GM21381 (cell line): ENCODE results near the gene SOD1.

Source experiments
- ATAC-seq: cut with Tn5 transposase; IDR thresholded peaks from one replicate; pipeline ENCODE4 v1.9.1; 2021; ENCODE audit warnings: mild to moderate bottlenecking, moderate library complexity; ENCODE audit not compliant: unreplicated experiment

Gene SOD1

GRCh38 chr21:31678478-31678877 lies 19.0 kb downstream of the SOD1 start:
- no peak for ATAC-seq

GRCh38 chr21:31682620-31683019 lies 23.1 kb downstream of the SOD1 start:
- ATAC-seq: no peak

- no peak for ATAC-seq
Measured at GRCh38 chr21:31683029-31683428, 23.5 kb downstream of the SOD1 start.

- no peak for ATAC-seq
Measured at GRCh38 chr21:31684918-31685317, 25.4 kb downstream of the SOD1 start.

- ATAC-seq: no peak
Measured at GRCh38 chr21:31686272-31686915, 26.9 kb downstream of the SOD1 start.

GRCh38 chr21:31687108-31687507 lies 27.6 kb downstream of the SOD1 start:
- ATAC-seq: no peak

- no peak for ATAC-seq
Measured at GRCh38 chr21:31688603-31689368, 29.3 kb downstream of the SOD1 start.

GRCh38 chr21:31693222-31693621 lies 33.7 kb downstream of the SOD1 start:
- ATAC-seq: no peak

GRCh38 chr21:31696424-31696823 lies 36.9 kb downstream of the SOD1 start:
- ATAC-seq: no peak

GRCh38 chr21:31698461-31698860 lies 39.0 kb downstream of the SOD1 start:
- no peak for ATAC-seq

GRCh38 chr21:31700040-31700439 lies 40.5 kb downstream of the SOD1 start:
- no peak for ATAC-seq

GRCh38 chr21:31706562-31706961 lies 47.1 kb downstream of the SOD1 start:
- no peak for ATAC-seq

- no peak for ATAC-seq
Measured at GRCh38 chr21:31707499-31707898, 48.0 kb downstream of the SOD1 start.

GRCh38 chr21:31708541-31708940 lies 49.0 kb downstream of the SOD1 start:
- no peak for ATAC-seq

- no peak for ATAC-seq
Measured at GRCh38 chr21:31710586-31710985, 51.1 kb downstream of the SOD1 start.

- no peak for ATAC-seq
Measured at GRCh38 chr21:31711326-31711725, 51.8 kb downstream of the SOD1 start.

- ATAC-seq: no peak
Measured at GRCh38 chr21:31711745-31712285, 52.3 kb downstream of the SOD1 start.

- no peak for ATAC-seq
Measured at GRCh38 chr21:31713115-31713514, 53.6 kb downstream of the SOD1 start.

GRCh38 chr21:31713973-31714740 lies 54.7 kb downstream of the SOD1 start:
- ATAC-seq: peak; percentile 64

GRCh38 chr21:31714741-31715365 lies 55.4 kb downstream of the SOD1 start:
- ATAC-seq: no peak

GRCh38 chr21:31716106-31716505 lies 56.6 kb downstream of the SOD1 start:
- no peak for ATAC-seq
